Measurements from ENCODE around the gene HCRTR1.

DNA sequence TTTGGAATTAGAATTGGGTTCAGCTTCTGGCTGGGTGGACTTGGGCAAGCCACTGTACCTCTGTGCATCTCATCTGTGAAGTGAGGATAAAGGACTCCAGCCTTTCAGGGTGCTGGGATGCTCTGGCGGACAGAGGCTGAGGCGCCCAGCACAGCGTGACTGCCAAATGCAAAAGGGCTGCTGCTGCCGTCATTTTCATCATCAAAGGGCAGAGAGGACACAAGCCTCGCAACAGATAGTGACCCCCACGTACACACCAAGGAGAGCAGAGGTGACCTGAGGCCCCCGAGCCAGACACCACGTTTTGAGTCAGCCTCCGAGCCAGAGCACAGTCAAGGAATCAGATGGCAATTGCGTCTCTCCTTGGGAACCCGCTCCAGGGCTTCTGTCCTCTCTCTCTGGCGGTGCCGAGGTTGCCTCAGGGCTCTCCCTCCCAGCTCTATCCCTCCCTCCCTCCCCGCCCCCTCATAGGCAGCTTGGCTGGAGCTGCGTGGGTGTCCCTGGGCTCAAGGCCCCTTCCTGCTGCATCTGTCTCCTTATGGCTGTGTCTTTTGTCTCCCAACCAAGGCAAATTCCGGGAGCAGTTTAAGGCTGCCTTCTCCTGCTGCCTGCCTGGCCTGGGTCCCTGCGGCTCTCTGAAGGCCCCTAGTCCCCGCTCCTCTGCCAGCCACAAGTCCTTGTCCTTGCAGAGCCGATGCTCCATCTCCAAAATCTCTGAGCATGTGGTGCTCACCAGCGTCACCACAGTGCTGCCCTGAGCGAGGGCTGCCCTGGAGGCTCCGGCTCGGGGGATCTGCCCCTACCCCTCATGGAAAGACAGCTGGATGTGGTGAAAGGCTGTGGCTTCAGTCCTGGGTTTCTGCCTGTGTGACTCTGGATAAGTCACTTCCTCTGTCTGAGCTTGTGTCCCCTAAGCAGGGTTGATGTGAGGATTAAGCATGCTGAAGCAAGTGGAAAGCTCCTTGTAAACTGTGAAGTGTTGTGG is 9.0 kb downstream of the HCRTR1 start:
- TF ChIP-seq POLR2A (IDR thresholded peaks at IDR 0.05; ENCODE audit: low read depth, low read length) (no peak), SPI1 (IDR thresholded peaks at IDR 0.05; ENCODE audit: low read depth, low read length) (no peak), POLR2AphosphoS5 (IDR thresholded peaks at IDR 0.05; ENCODE audit: low read depth, low read length) (no peak), PAX5 (IDR thresholded peaks at IDR 0.05; ENCODE audit: insufficient read depth, low read length, severe bottlenecking) (no peak), TAF1 (IDR thresholded peaks at IDR 0.05; ENCODE audit: low read depth, low read length) (no peak), POU2F2 (IDR thresholded peaks at IDR 0.05; ENCODE audit: low read depth, low read length) (no peak)
